NCI-H2081 (cell line): Measurements from ENCODE around the gene KRT4.

Experiments used
- DNase-seq, 2 experiments: peaks; one replicate each; lab custom pipeline; 2025; lab: John Stamatoyannopoulos, UW

The KRT4 gene

DNA sequence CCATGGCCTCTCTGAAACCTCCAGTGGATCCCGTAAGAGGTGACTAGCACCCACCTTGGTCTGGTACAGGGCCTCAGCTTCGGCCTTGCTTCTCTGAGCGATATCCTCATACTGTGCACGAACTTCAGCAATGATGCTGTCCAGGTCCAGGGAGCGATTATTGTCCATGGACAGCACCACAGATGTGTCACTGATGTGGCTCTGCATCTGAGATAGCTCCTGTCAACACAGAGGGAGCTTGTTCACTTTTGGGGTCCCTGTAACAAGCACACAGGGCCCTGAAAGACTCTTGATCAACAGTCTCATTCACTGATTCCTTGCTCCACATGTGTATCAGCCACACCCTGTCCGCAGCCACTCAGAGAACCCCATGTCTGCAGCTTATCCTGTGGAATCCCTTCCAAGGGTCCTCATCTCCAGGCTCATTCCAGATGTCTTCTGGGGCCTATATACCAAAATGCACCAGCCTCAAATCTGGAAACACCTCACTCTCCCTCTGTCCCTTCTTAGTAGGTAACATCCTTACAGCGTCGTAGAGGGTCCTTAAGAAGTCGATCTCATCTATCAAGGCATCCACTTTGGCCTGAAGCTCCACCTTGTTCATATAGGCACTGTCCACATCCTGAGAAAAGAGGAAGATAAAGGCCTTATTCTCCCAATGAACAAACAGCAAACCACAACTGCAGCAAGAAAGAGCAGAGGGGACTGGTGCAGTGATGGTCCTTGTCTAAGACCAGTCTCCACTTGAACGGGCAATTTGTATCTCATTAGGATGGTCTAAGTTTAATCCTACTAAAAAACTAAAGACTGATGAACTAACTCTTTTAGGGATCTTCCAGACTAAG is 21.5 kb downstream of the KRT4 start:
- no peak for DNase-seq

DNA sequence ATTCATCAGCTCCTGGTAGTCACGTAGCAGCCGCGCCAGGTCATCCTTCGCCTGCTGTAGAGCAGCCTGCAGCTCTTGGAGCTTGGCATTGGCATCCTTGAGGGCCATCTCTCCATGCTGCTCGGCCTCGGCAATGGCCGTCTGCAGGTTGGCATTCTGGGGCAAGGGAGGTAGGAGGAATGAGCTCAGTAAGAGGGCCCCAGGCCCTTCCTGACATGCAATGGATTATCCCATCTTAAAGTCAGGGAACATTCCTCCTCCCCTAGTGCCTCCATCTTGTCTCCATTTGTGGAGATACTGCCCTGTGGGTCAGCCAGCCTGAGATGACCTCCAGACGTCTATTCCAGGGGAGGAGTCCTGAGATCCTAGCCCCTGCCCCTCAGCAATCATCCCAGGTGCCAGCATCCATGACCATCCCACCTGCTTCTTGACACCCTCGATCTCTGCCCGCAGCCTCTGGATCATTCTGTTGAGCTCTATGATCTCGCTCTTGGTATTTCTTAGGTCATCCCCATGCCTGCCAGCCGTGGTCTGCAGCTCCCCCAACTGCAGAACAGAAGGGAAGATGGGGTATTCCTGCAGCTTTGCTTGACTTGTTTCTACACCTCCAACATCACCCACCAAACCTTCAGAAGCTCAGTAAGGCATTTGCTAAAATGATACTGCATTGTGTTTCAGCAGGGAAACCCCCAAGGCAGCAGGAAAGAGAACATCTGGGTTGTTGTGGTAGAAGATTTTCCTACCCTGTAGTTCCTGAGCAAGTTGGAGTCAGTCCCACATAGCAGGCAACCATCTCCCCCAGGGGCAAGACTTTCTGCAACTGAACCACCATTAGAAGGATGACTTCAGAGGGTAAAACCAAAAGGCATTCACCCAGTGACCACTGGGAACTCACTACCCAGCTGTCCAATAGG is 22.4 kb downstream of the KRT4 start:
- no peak for DNase-seq

- no peak for DNase-seq
Measured at GRCh38 chr12:52790427-52791270, 23.3 kb downstream of the KRT4 start.

GRCh38 chr12:52789637-52790426 is 24.1 kb downstream of the KRT4 start:
- no peak for DNase-seq

GRCh38 chr12:52788876-52789636 is 24.9 kb downstream of the KRT4 start:
- DNase-seq, result no peak

GRCh38 chr12:52788192-52788875 is 25.6 kb downstream of the KRT4 start:
- DNase-seq, result no peak

DNA sequence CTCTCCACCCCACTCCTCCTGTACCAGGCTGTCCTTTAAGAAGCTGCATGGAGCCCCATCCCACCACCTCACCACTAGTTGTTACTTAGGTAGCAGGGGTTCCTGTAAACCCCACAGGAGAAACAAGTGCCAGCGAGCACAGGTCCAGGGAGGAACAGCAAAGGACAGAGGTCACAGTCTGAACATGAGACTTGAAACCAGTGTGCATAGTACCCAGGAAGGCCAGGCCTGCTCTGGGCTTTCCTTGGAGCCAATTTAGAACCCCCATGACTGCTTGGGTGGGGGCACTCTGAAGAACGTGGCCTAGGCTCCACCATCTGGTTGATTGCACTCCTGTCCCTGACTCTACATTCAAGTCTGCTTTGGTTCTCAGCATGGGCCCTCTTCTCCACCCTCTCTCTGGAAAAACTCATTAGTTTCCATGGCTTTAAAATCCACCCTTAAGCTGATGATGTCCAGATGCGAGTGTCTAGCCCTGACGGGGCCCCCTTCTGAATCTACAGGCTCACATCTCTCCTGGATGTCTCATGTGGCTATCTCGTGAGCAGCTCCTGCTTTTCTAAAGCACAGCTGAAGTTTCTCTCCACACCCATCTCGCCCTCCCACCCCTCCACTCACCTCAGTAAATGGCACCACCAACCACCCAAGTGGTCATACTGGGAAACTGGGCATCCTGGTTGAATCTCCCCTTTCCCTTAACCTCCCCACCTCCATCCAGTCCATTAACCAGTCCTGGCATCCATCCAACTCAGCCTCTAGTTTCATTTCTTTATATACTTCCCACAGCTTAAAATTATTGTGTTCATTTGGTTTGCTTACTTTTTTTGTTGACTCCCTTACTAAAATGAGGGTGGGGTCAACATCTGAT is 26.4 kb downstream of the KRT4 start:
- no peak for DNase-seq

- DNase-seq, result no peak
Measured at GRCh38 chr12:52784909-52785308, 29.0 kb downstream of the KRT4 start.

DNA sequence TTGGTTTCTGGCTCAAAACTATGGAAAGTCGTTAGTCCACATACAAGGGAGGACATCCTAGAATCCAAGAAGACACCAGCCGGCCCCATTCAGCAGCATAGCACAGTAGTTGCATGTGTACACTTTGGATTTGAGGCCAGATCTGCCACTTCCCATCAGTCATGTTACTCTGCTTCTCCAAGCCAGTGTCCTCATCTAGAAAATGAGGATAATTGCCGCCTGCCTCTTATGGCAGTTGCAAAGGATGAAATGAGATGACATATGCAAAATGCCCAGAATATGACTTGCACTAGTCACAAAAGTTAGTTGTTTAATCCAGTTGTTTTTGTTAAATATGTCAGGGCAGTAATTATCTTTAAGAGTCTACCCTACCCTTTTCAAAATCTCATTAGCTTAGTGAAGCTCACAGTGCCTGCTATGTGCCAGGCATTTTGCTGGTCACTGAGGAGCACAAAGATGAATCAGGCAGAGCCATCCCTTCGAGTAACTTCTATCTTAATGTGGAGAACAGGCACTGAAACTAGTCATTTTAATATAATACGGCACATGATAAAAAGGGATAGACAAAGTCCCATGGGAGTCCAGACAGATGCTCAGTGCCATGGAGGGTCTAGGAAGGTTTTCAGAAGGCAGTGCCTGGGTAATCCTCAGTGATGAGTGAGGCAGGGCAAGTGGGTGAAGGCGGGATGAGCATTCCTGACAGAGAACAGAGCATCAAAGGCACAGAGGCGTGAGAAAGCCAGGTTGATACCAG is 30.2 kb downstream of the KRT4 start:
- DNase-seq, result no peak

DNA sequence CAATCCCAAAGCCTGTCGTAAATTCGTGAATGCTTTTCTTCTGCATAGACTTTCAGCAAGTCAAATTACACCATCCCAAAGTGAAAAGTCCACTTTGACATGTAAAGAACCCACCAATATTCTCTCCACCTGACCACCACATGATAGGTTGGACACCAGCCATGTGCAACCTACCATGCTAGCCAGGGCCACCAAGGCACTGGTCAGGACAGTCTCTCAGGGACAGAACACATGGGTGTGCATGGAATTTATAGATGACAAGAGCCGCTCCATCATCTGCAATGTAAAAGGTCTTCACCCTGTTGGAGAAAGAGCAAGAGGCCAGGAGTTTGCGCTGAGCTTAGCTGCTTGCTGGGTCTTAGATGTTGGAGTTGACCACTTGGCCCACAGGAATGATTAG is 31.4 kb downstream of the KRT4 start:
- no peak for DNase-seq

DNA sequence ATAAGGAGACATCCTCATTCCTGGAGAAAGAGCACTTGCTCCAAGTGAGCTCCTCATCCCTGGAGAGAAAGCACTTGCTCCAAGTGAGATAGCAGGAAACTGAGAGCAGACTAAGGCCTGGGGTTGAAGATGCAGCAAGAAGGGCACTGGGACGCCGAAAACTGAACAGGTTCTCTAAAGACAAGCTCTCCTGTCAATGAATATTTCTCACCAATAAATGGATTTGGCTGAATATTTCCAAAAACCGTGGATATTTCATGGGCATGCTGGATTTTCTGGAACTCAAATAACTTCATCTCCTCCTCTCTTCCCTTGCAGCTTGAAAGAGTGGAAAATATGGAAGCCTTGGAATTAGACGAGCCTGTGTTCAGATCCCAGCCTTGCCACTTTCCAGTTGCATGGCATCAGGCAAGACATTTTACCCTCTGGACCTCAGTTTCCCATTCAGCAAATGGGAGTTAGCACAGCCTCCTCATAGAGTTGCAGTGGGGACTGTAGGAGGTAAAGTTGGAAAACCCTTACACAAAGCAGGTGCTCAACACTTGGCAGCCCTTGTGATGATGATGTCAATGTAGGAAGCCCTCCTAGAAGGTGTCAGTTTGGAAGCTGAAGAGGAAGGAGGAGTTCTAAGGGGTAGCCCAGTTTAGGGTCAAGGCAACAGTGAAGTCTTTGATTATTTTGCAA is 32.4 kb downstream of the KRT4 start:
- no peak for DNase-seq

DNA sequence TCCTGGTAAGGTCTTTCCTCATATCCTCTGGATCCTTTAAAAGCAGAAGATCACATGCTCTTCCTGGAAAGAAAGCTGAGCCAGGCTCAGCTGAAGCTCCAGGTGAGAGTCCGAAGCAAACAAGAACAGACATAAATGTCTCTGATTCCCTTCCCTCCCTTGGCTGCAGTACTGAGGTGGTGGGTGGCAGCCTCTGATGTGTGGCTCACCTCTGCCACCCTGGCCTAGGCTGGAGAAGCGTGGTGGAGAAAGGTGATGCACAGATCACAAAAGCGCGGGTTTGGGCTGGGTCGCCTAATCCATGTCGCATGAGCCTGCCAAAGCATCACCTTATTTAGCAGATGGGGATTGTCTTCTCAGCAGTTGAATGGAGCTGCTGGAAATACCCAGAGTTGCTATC is 34.0 kb downstream of the KRT4 start:
- no peak for DNase-seq

- no peak for DNase-seq
Measured at GRCh38 chr12:52778833-52779232, 35.1 kb downstream of the KRT4 start.

DNA sequence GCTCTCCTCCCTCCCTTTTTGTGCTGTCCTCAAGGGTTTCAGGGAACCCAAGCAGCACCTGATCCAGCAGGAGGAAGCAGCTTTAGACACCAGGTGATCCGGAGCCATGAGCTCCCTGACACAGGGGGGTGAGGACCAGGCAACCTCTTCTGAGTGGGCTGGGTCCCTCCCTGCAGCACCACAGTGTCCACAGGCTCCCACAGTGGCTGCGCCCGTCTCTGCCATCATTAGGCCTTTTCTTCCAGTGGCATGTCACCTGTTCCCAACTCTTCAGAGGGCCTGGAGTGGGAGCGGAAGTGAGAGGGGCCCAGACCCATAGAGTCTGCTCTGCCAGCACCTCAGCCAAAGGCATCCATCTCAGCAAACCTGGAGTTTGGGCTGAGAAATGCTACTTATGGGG is 36.4 kb downstream of the KRT4 start:
- no peak for DNase-seq

- DNase-seq, result no peak
Measured at GRCh38 chr12:52776913-52777395, 37.0 kb downstream of the KRT4 start, which contains the start of gene KRT76. KRT76 (minus strand) TSS chr12:52777345; CDS start chr12:52777291, 54 bp downstream.

DNA sequence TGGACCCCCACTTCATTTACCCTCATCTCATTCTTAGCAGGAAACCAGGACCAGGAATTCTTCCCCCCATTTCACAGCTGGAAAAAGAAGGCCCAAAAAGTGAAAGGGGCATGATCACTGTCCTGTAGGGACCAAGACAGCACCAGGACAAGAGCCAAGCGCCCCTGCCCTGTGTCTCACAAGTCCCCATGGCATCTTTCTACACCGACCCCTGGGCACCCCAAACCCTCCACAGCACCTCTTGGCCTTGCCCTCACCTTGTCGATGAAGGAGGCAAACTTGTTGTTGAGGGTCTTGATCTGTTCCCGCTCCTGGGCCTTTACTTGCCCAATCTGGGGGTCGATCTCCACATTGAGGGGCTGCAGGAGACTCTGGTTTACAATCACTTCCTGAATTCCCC is 37.5 kb downstream of the KRT4 start:
- DNase-seq, result no peak

- DNase-seq, result no peak
Measured at GRCh38 chr12:52774629-52775250, 39.2 kb downstream of the KRT4 start.
